HepG2 (cell line): ENCODE results near the gene PRPSAP2. TPM values are rescaled to one million over a fixed set of nuclear protein-coding genes. Genes with fewer than 3 reads are reported as not detected.

Experiments used
- AHR ChIP-seq: IDR thresholded peaks from 2 replicates; pipeline ENCODE4 v1.6.1; 2018; ENCODE audit warnings: missing genetic modification reagents, missing compliant biosample characterization
- BRCA1 ChIP-seq: sonication (generic); formaldehyde crosslinking; IDR thresholded peaks from 2 replicates; pipeline ENCODE4 v1.4.0; 2020; ENCODE audit warnings: missing genetic modification reagents
- DNMT3B ChIP-seq: conservative IDR thresholded peaks from 2 replicates; pipeline ENCODE4 v1.6.1; 2016; ENCODE audit warnings: missing biosample characterization, control low read depth
- MZF1 ChIP-seq: sonication (generic); formaldehyde crosslinking; IDR thresholded peaks from 2 replicates; pipeline ENCODE4 v1.8.1; 2023; ENCODE audit warnings: mild to moderate bottlenecking, missing genetic modification reagents, borderline replicate concordance
- NR2F2 ChIP-seq: IDR thresholded peaks from 2 replicates; pipeline ENCODE4 v1.6.1; 2012; ENCODE audit warnings: low read depth, inconsistent platforms, borderline replicate concordance
- RELA ChIP-seq: sonication (generic); formaldehyde crosslinking; IDR thresholded peaks from 2 replicates; pipeline ENCODE4 v1.4.0; 2020; ENCODE audit warnings: missing genetic modification reagents
- RFX1 ChIP-seq: fragments of 450-650 bp; IDR thresholded peaks from 2 replicates; pipeline ENCODE4 v1.6.1; 2017
- RFX5 ChIP-seq: IDR thresholded peaks from 2 replicates; pipeline ENCODE4 v1.6.1; 2011; ENCODE audit warnings: low read depth, low read length, improper control_type of control experiment
- SIN3B ChIP-seq: fragments of 150-350 bp; IDR thresholded peaks from 2 replicates; pipeline ENCODE4 v1.6.1; 2014; ENCODE audit warnings: low read length
- ZBTB25 ChIP-seq: IDR thresholded peaks from 2 replicates; pipeline ENCODE4 v1.6.1; 2018; ENCODE audit warnings: missing genetic modification reagents
- ZBTB8A ChIP-seq: sonication (generic); formaldehyde crosslinking; IDR thresholded peaks from 2 replicates; pipeline ENCODE4 v1.4.0; 2020; ENCODE audit warnings: mild to moderate bottlenecking, low read depth, missing genetic modification reagents, borderline replicate concordance
- ZFX ChIP-seq: sonication (generic); formaldehyde crosslinking; IDR thresholded peaks from 2 replicates; pipeline ENCODE4 v1.4.0; 2020; ENCODE audit warnings: mild to moderate bottlenecking, low read depth, missing genetic modification reagents, moderate library complexity
- ZNF333 ChIP-seq: sonication (generic); formaldehyde crosslinking; IDR thresholded peaks from 2 replicates; pipeline ENCODE4 v1.4.0; 2020; ENCODE audit warnings: mild to moderate bottlenecking, missing genetic modification reagents, borderline replicate concordance
- ZNF354B ChIP-seq: sonication (generic); formaldehyde crosslinking; IDR thresholded peaks from 2 replicates; pipeline ENCODE4 v1.8.0; 2022; ENCODE audit warnings: mild to moderate bottlenecking, missing genetic modification reagents
- ZNF589 ChIP-seq: sonication (generic); formaldehyde crosslinking; conservative IDR thresholded peaks from 2 replicates; pipeline ENCODE4 v1.8.0; 2022; ENCODE audit warnings: mild to moderate bottlenecking, moderate library complexity, missing genetic modification reagents
- ZNF747 ChIP-seq: sonication (generic); formaldehyde crosslinking; IDR thresholded peaks from 2 replicates; pipeline ENCODE4 v1.8.1; 2023; ENCODE audit warnings: missing genetic modification reagents, mild to moderate bottlenecking, borderline replicate concordance
- polyA plus RNA-seq, 8 experiments: library from polyadenylated mRNA; depleted of rRNA in 3 of 8; stranded (reverse) in 7 of 8; unstranded in 1 of 8; fragments of >200 nt; fragmentation: Illumina TruSeq in 4 of 8; extraction: Trizol in 4 of 8; gene quantifications; 2 replicates each; pipeline versions ENCODE4 v1.2.1 to v1.2.3, GENCODE V29; 2011 to 2016; ENCODE audit warnings: low read depth in 4 of 8, missing spikeins in 1 of 8, mixed read lengths in 1 of 8; ENCODE audit not compliant: insufficient read depth in 1 of 8
- total RNA-seq, 5 experiments: library from RNA; depleted of rRNA; stranded (reverse); fragments of >200 nt; fragmentation: Illumina TruSeq; extraction: Trizol; gene quantifications; 2 replicates each; pipeline ENCODE4 v1.2.3, GENCODE V29; 2016; ENCODE audit warnings: low read depth in 1 of 5
- TF ChIP-seq, protein P1 (sequence below): IDR thresholded peaks from 2 replicates; pipeline ENCODE4 v1.6.1; 2016; ENCODE audit warnings: low read depth, missing genetic modification reagents, missing compliant biosample characterization
- TF ChIP-seq, protein P2 (sequence below): sonication (generic); formaldehyde crosslinking; conservative IDR thresholded peaks from 2 replicates; pipeline ENCODE4 v1.8.1; 2023; ENCODE audit warnings: missing genetic modification reagents

The PRPSAP2 gene
- total and polyA plus RNA-seq, 2 of the 13 experiments (the other 11 are each of a cell fraction or from before 2014, with no cell fraction given), result 34.0 to 58.9 TPM

GRCh38 chr17:18960803-18961511, 103.0 kb downstream of the PRPSAP2 start (continued):
- TF ChIP-seq, protein P1, sequence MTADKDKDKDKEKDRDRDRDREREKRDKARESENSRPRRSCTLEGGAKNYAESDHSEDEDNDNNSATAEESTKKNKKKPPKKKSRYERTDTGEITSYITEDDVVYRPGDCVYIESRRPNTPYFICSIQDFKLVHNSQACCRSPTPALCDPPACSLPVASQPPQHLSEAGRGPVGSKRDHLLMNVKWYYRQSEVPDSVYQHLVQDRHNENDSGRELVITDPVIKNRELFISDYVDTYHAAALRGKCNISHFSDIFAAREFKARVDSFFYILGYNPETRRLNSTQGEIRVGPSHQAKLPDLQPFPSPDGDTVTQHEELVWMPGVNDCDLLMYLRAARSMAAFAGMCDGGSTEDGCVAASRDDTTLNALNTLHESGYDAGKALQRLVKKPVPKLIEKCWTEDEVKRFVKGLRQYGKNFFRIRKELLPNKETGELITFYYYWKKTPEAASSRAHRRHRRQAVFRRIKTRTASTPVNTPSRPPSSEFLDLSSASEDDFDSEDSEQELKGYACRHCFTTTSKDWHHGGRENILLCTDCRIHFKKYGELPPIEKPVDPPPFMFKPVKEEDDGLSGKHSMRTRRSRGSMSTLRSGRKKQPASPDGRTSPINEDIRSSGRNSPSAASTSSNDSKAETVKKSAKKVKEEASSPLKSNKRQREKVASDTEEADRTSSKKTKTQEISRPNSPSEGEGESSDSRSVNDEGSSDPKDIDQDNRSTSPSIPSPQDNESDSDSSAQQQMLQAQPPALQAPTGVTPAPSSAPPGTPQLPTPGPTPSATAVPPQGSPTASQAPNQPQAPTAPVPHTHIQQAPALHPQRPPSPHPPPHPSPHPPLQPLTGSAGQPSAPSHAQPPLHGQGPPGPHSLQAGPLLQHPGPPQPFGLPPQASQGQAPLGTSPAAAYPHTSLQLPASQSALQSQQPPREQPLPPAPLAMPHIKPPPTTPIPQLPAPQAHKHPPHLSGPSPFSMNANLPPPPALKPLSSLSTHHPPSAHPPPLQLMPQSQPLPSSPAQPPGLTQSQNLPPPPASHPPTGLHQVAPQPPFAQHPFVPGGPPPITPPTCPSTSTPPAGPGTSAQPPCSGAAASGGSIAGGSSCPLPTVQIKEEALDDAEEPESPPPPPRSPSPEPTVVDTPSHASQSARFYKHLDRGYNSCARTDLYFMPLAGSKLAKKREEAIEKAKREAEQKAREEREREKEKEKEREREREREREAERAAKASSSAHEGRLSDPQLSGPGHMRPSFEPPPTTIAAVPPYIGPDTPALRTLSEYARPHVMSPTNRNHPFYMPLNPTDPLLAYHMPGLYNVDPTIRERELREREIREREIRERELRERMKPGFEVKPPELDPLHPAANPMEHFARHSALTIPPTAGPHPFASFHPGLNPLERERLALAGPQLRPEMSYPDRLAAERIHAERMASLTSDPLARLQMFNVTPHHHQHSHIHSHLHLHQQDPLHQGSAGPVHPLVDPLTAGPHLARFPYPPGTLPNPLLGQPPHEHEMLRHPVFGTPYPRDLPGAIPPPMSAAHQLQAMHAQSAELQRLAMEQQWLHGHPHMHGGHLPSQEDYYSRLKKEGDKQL (CRISPR knock-in tag), result no peak
- no peak for TF ChIP-seq ZNF333 (CRISPR knock-in tag)
- 0 out of 2 replicates have a peak, but pooled peaks have one; percentile 58 for TF ChIP-seq AHR
- no peak for TF ChIP-seq SIN3B
- TF ChIP-seq BRCA1 (CRISPR knock-in tag), result no peak
- TF ChIP-seq RFX1, result no peak
- TF ChIP-seq RFX5, result no peak
- TF ChIP-seq ZBTB8A, result no peak
- no peak for TF ChIP-seq ZNF589
- no peak for TF ChIP-seq ZNF354B
- TF ChIP-seq NR2F2, result no peak
- TF ChIP-seq ZBTB25 (CRISPR knock-in tag), result no peak
- no peak for TF ChIP-seq ZNF747 (CRISPR knock-in tag)
- TF ChIP-seq DNMT3B (CRISPR knock-in tag), result no peak
- peak; percentile 25; the same call in 1 of the 2 replicates for TF ChIP-seq ZFX (CRISPR knock-in tag)
- TF ChIP-seq MZF1, result 0 out of 2 replicates have a peak, but pooled peaks have one; percentile 27
- TF ChIP-seq, protein P2, sequence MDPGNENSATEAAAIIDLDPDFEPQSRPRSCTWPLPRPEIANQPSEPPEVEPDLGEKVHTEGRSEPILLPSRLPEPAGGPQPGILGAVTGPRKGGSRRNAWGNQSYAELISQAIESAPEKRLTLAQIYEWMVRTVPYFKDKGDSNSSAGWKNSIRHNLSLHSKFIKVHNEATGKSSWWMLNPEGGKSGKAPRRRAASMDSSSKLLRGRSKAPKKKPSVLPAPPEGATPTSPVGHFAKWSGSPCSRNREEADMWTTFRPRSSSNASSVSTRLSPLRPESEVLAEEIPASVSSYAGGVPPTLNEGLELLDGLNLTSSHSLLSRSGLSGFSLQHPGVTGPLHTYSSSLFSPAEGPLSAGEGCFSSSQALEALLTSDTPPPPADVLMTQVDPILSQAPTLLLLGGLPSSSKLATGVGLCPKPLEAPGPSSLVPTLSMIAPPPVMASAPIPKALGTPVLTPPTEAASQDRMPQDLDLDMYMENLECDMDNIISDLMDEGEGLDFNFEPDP (CRISPR knock-in tag), result no peak
- no peak for TF ChIP-seq RELA (CRISPR knock-in tag)
